PFSK-1 (cell line): ENCODE data around the gene FGFR2.

Source experiments
- FOXP2 ChIP-seq: optimal IDR thresholded peaks from 2 replicates; pipeline ENCODE3; 2011; ENCODE audit warnings: borderline replicate concordance, control low read depth, inconsistent platforms; ENCODE audit not compliant: insufficient read depth; ENCODE audit errors: extremely low read length, extremely low read depth
- POLR2AphosphoS5 ChIP-seq: IDR thresholded peaks from 2 replicates; pipeline ENCODE4 v1.6.1; 2012; ENCODE audit warnings: low read depth, mild to moderate bottlenecking, control low read depth, low read length, moderate library complexity
- REST ChIP-seq, 2 experiments: IDR thresholded peaks; 2 replicates each; pipeline versions ENCODE4 v1.6.1 to v1.8.0; 2011 to 2012; ENCODE audit warnings: low read depth in 2 of 2, low read length in 2 of 2, control low read depth in 1 of 2, inconsistent platforms in 1 of 2, mild to moderate bottlenecking in 1 of 2, moderate library complexity in 1 of 2; ENCODE audit not compliant: insufficient read depth in 1 of 2
- SIN3A ChIP-seq: IDR thresholded peaks from 2 replicates; pipeline ENCODE4 v1.6.1; 2012; ENCODE audit warnings: mild to moderate bottlenecking, low read length, moderate library complexity, borderline replicate concordance; ENCODE audit not compliant: insufficient read depth
- TAF1 ChIP-seq: IDR thresholded peaks from 2 replicates; pipeline ENCODE4 v1.6.1; 2012; ENCODE audit warnings: low read length, control low read depth, borderline replicate concordance; ENCODE audit not compliant: insufficient read depth

Gene FGFR2

DNA sequence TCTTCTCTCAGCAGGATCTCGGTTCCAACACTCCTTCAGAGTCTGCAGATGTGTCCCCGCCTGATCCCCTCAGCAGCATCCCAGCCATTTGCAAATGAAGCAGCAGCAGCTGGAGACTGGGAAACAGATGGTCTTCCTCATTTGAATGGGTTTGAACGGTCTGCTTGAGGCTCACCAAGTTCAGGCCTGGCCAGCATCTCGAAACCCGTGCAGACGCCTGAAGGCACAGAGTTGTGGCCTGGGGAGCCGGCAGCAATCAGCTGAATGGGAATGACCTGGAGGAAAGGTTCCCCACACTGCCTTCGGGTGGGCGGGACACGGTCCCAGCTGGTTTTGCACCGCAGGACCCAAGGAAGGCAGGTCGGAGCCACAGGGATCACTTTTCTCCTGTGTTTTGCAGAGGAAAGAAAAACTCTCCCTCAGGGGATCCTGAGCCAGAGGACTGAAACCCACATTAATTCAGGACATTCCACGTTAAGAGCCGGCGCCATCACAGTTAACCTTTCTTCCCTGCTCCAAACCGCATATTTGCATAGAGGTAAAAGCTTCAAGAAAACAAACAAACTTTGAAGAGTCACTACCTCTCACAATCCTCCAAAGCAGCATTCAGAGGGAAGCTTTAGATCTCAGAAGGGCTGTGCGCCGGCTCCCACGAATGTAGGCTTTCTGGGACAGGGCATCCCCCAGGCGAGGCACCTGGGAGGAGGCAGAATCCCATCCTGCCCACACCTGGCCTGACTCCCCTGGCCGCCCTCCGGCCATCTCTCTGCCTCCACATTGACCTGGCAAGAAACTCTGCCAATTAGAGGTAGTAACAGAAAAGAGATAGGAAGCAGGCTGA, 17.7 kb downstream of the FGFR2 start:
- no peak for TF ChIP-seq FOXP2
- no peak for TF ChIP-seq TAF1
- TF ChIP-seq POLR2AphosphoS5 = no peak
- TF ChIP-seq REST (IDR thresholded peaks at IDR 0.05; ENCODE audit: insufficient read depth in 1 of 2, low read depth in 2 of 2, low read length in 2 of 2) = no peak
- no peak for TF ChIP-seq SIN3A

DNA sequence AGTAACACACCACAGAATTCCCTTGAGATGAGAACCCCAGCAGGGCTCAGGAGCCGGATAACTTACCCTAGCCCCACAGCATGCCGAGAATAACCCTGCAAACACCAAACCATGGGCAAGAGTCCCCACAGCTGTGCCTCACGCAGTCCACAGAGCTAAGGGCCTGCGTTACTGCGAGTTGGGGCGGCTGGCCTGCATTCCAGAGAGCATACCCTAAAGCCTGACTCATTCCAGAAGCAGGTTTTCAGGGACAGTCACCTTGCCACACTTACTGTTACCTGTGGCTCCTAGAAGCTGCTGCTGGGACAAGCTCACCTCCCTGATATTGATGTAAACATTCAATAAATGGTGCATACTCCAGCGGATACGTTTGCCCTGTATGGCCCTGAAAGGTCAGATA, 18.6 kb downstream of the FGFR2 start:
- no peak for TF ChIP-seq FOXP2
- TF ChIP-seq POLR2AphosphoS5 = no peak
- no peak for TF ChIP-seq REST (IDR thresholded peaks at IDR 0.05; ENCODE audit: insufficient read depth in 1 of 2, low read depth in 2 of 2, low read length in 2 of 2)
- no peak for TF ChIP-seq SIN3A

DNA sequence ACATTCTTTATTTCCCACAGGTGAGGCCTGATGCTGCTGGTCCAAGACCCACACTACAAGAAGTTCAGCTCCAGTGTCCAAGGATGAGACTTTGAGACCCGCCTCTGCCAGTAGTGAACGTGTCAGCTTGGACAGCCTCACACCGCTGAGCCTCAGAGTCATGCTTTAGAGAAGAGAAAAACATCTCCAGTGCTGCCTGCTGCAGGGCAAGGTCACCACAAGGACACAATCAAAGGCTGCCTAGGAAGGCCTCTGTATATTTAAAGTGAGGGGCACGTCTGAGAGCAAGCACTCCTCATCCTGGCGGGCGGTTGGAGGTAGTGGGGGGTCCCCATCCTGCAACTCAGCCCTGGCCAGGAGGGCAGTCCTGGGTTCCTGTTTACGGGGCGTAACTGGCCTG, 19.3 kb downstream of the FGFR2 start:
- TF ChIP-seq FOXP2 (no peak), TAF1 (no peak), REST (IDR thresholded peaks at IDR 0.05; ENCODE audit: insufficient read depth in 1 of 2, low read depth in 2 of 2, low read length in 2 of 2) (no peak), POLR2AphosphoS5 (no peak), SIN3A (no peak)

DNA sequence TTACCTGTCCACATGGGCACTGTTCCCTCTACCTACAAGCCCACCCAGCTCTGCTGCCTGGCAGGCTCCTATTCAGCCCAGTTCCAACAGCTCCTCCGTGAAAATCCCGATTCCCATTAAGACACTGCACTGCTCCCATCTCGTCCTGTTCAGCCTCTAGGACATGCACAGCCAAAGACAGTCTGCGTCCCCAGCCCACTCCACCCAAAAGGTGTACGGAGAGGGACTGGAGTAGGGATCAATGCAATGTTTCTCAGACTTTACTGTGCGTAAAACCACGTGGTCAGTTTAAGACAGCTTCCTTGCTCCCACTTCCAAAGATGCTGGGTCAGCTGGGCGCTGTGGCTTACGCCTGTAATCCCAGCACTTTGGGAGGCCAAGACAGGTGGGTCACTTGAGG, 19.9 kb downstream of the FGFR2 start:
- TF ChIP-seq POLR2AphosphoS5 (no peak), SIN3A (no peak), REST (IDR thresholded peaks at IDR 0.05; ENCODE audit: insufficient read depth in 1 of 2, low read depth in 2 of 2, low read length in 2 of 2) (no peak), TAF1 (no peak), FOXP2 (no peak)

DNA sequence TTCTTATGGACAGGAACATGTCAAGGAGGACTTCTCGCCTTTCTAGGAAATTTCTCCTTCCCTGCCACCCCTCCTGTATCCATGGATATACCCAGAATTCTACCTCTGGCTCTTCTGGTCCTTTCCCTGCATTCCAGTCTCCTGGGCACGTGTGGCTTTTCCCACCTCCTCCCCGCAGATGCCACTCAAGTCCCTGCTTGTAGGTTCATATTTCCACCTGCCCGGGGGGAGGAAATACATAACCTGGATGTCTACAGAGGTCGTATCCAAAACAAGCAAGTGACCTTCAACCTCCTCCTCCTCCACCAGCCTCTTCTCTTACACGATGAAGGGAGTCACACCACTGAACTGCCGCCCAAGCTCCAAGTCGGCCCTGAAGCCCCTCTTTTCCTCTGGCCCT, 20.7 kb downstream of the FGFR2 start:
- no peak for TF ChIP-seq SIN3A
